HCT116 (cell line): Measurements from ENCODE around the gene WDR93. TPM values are rescaled to one million over a fixed set of nuclear protein-coding genes. Genes with fewer than 3 reads are reported as not detected.

ENCODE experiments used
- ATAC-seq: fragments of 200-7000 bp; cut with Tn5 transposase; 2 replicates; pipeline ENCODE4 v1.9.1; 2020; ENCODE audit warnings: mild to moderate bottlenecking, moderate library complexity
- BruUV-seq: library from RNA; stranded (reverse); fragments of 400-500 nt; replicated peaks from 2 replicates; lab custom pipeline; 2021; lab: Mats Ljungman, UMichigan
- CTCF ChIA-PET: fragments of 300-600 bp; sonication (Branson Sonifier 250); formaldehyde crosslinking; loops from one replicate; lab custom pipeline; 2021; ENCODE audit warnings: antibody characterized with exemption; lab: Charles Lee
- POLR2A ChIA-PET: fragments of 300-600, 350-600 bp; sonication (Branson Sonifier 250); formaldehyde crosslinking; loops from one replicate; lab custom pipeline; 2021; ENCODE audit warnings: antibody characterized with exemption; lab: Charles Lee
- RAD21 ChIA-PET, 2 experiments: fragments of 300-600 bp; sonication (Branson Sonifier 250); formaldehyde crosslinking; loops; one replicate each; lab custom pipeline; 2023; ENCODE audit warnings: low total read pairs in 2 of 2; ENCODE audit not compliant: uncharacterized antibody in 2 of 2, unreplicated experiment in 2 of 2, low non-redundant PET in 1 of 2; lab: Charles Lee
- DNase-seq: peaks from one replicate; pipeline ENCODE4 v3.0.0-alpha.2; 2010; ENCODE audit warnings: low read depth, low spot score
- H2AFZ ChIP-seq: fragments of 200-600 bp; shearing (Covaris generic), sonication (generic); 2 replicates; pipeline ENCODE4 v1.6.1; 2017; ENCODE audit warnings: low read depth, mixed run types, mixed read lengths, antibody characterized with exemption, low read length; ENCODE audit not compliant: poor library complexity, severe bottlenecking
- H3K27ac ChIP-seq: 2 replicates; pipeline ENCODE4 v1.5.1; 2012; ENCODE audit warnings: low read depth, low read length
- H3K27me3 ChIP-seq: fragments of 200-600 bp; sonication (generic); 2 replicates; pipeline ENCODE4 v1.6.1; 2016; ENCODE audit warnings: mixed run types, low read length, mixed read lengths; ENCODE audit not compliant: insufficient read depth
- H3K36me3 ChIP-seq, 2 experiments: fragments of 200-500 bp in 1 of 2; fragments of 200-600 bp in 1 of 2; sonication (Bioruptor generic) in 1 of 2; sonication (generic) in 1 of 2; 2 replicates each; pipeline versions ENCODE4 v1.5.1 to v1.6.1; 2014 to 2016; ENCODE audit warnings: low read length in 2 of 2, inconsistent platforms in 1 of 2, mixed read lengths in 1 of 2, mixed run types in 1 of 2; ENCODE audit not compliant: insufficient read depth in 2 of 2, control insufficient read depth in 1 of 2
- H3K4me1 ChIP-seq, 2 experiments: fragments of 200-600 bp in 1 of 2; sonication (generic) in 1 of 2; 2 replicates each; pipeline versions ENCODE4 v1.5.1 to v1.6.1; 2012 to 2017; ENCODE audit warnings: low read length in 2 of 2, inconsistent platforms in 1 of 2, mild to moderate bottlenecking in 1 of 2, mixed read lengths in 1 of 2, mixed run types in 1 of 2, moderate library complexity in 1 of 2; ENCODE audit not compliant: insufficient read depth in 2 of 2, control insufficient read depth in 1 of 2
- H3K4me2 ChIP-seq: fragments of 200-600 bp; sonication (generic); 2 replicates; pipeline ENCODE4 v1.6.1; 2017; ENCODE audit warnings: mixed run types, low read length, mixed read lengths
- H3K4me3 ChIP-seq, 2 experiments: fragments of 200-600 bp in 1 of 2; sonication (generic) in 1 of 2; replicated peaks in 1 of 2; 2 replicates each; pipeline ENCODE4 v1.5.1; 2011 to 2016; ENCODE audit warnings: low read length in 2 of 2, control low read depth in 1 of 2, low read depth in 1 of 2, mild to moderate bottlenecking in 1 of 2, mixed read lengths in 1 of 2, mixed run types in 1 of 2
- H3K79me2 ChIP-seq: fragments of 200-600 bp; sonication (generic); 2 replicates; pipeline ENCODE4 v1.6.1; 2017; ENCODE audit warnings: mild to moderate bottlenecking, mixed run types, low read length, moderate library complexity, mixed read lengths; ENCODE audit not compliant: insufficient read depth
- H3K9ac ChIP-seq: fragments of 200-600 bp; sonication (generic); 2 replicates; pipeline ENCODE4 v1.6.1; 2016; ENCODE audit warnings: low read length, mixed read lengths
- H3K9me2 ChIP-seq: fragments of 200-600 bp; sonication (generic), shearing (Covaris generic); 2 replicates; pipeline ENCODE4 v1.6.1; 2017; ENCODE audit warnings: mixed run types, mild to moderate bottlenecking, moderate library complexity; ENCODE audit not compliant: insufficient read depth
- H3K9me3 ChIP-seq, 2 experiments: fragments of 200-500 bp in 1 of 2; fragments of 200-600 bp in 1 of 2; sonication (Bioruptor generic) in 1 of 2; sonication (generic) in 1 of 2; 2 replicates each; pipeline ENCODE4 v1.6.1; 2014 to 2017; ENCODE audit warnings: low read length in 2 of 2, mixed read lengths in 2 of 2, inconsistent platforms in 1 of 2, low read depth in 1 of 2, mild to moderate bottlenecking in 1 of 2, mixed run types in 1 of 2, moderate library complexity in 1 of 2; ENCODE audit not compliant: control insufficient read depth in 1 of 2, insufficient read depth in 1 of 2
- H4K20me1 ChIP-seq: fragments of 200-600 bp; sonication (generic), shearing (Covaris generic); 2 replicates; pipeline ENCODE4 v1.6.1; 2017; ENCODE audit warnings: mixed run types, mild to moderate bottlenecking, moderate library complexity; ENCODE audit not compliant: insufficient read depth
- CBX3 ChIP-seq: IDR thresholded peaks from 2 replicates; pipeline ENCODE4 v1.6.1; 2012; ENCODE audit warnings: low read depth
- CEBPB ChIP-seq: IDR thresholded peaks from 2 replicates; pipeline ENCODE4 v1.6.1; 2012; ENCODE audit warnings: low read depth
- EGR1 ChIP-seq: IDR thresholded peaks from 2 replicates; pipeline ENCODE4 v1.6.1; 2012; ENCODE audit warnings: low read depth
- ELF1 ChIP-seq: IDR thresholded peaks from 2 replicates; pipeline ENCODE4 v1.6.1; 2012; ENCODE audit warnings: low read depth, borderline replicate concordance
- EZH2phosphoT487 ChIP-seq: fragments of 200-600 bp; IDR thresholded peaks from 2 replicates; pipeline ENCODE4 v1.6.1; 2018; ENCODE audit warnings: antibody characterized with exemption, borderline replicate concordance
- FOSL1 ChIP-seq: IDR thresholded peaks from 2 replicates; pipeline ENCODE4 v1.6.1; 2012; ENCODE audit warnings: low read depth
- JUND ChIP-seq: IDR thresholded peaks from 2 replicates; pipeline ENCODE4 v1.6.1; 2012
- POLR2AphosphoS5 ChIP-seq: IDR thresholded peaks from 2 replicates; pipeline ENCODE4 v1.6.1; 2011; ENCODE audit warnings: mild to moderate bottlenecking, low read depth, low read length, moderate library complexity
- SIN3A ChIP-seq: IDR thresholded peaks from 2 replicates; pipeline ENCODE4 v1.6.1; 2012; ENCODE audit warnings: low read depth
- SP1 ChIP-seq: IDR thresholded peaks from 2 replicates; pipeline ENCODE4 v1.6.1; 2012; ENCODE audit warnings: low read depth
- YY1 ChIP-seq: IDR thresholded peaks from 2 replicates; pipeline ENCODE4 v1.6.1; 2011; ENCODE audit warnings: low read length, low read depth, moderate library complexity, mild to moderate bottlenecking; ENCODE audit not compliant: insufficient replicate concordance; ENCODE audit errors: extremely low read depth
- intact Hi-C: fragments of 100-400 bp; cut with micrococcal nuclease; formaldehyde crosslinking; loops from 2 replicates; pipeline ENCODE4 v1.10.0; 2022
- total RNA-seq: library from RNA; stranded (reverse); gene quantifications from one replicate; pipeline ENCODE4 v1.2.1, GENCODE V29; 2021; ENCODE audit not compliant: unreplicated experiment
- TF ChIP-seq, protein P1 (sequence below): IDR thresholded peaks from 2 replicates; pipeline ENCODE4 v1.6.1; 2011; ENCODE audit warnings: mild to moderate bottlenecking, low read length, moderate library complexity; ENCODE audit not compliant: insufficient replicate concordance; ENCODE audit errors: extremely low read depth
- TF ChIP-seq, protein P2 (sequence below): IDR thresholded peaks from 2 replicates; pipeline ENCODE4 v1.6.1; 2012

Gene WDR93
- total RNA-seq, 1 experiment from 2014 or later, result 0.42 TPM

DNA sequence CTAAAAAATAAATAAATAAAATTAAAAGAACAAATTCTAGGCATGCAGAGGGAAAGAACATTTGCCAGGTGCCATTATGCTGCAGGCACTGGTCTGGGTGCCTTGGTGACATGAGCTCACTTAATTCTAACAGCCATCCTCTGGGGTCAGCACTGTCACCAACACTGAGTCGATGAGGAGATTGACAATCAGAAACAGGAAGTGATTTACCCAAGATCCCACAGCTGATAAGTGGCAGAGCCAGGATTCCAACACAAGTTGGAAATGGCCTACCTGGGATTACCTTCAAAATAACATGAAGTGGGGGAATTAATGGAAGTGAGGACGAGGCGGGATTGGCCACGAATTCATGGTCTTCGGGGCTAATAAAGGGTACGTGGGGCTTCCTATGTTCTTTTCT, 15.0 kb upstream of the WDR93 start:
- Histone ChIP-seq H3K9me3 (no peaks in the 10 kb centered on the region), H3K4me3 (no peak overlapping the region), H3K9ac (no peak overlapping the region), H3K9me2 (no peaks in the 10 kb centered on the region), H2AFZ (no peak overlapping the region), H3K36me3 (no peaks in the 10 kb centered on the region), H4K20me1 (no peaks in the 10 kb centered on the region), H3K27me3 (no peaks in the 10 kb centered on the region), H3K79me2 (no peaks in the 10 kb centered on the region), H3K4me2 (no peak overlapping the region), H3K4me1 (no peaks in the 10 kb centered on the region), H3K27ac (no peak overlapping the region)
- TF ChIP-seq ELF1 (no peak), EGR1 (no peak), SP1 (no peak), YY1 (no peak), POLR2AphosphoS5 (no peak), FOSL1 (no peak), CBX3 (no peak), EZH2phosphoT487 (no peak), CEBPB (no peak), SIN3A (no peak), JUND (no peak)
- TF ChIP-seq, protein P1, sequence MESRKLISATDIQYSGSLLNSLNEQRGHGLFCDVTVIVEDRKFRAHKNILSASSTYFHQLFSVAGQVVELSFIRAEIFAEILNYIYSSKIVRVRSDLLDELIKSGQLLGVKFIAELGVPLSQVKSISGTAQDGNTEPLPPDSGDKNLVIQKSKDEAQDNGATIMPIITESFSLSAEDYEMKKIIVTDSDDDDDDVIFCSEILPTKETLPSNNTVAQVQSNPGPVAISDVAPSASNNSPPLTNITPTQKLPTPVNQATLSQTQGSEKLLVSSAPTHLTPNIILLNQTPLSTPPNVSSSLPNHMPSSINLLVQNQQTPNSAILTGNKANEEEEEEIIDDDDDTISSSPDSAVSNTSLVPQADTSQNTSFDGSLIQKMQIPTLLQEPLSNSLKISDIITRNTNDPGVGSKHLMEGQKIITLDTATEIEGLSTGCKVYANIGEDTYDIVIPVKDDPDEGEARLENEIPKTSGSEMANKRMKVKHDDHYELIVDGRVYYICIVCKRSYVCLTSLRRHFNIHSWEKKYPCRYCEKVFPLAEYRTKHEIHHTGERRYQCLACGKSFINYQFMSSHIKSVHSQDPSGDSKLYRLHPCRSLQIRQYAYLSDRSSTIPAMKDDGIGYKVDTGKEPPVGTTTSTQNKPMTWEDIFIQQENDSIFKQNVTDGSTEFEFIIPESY, result no peak
- TF ChIP-seq, protein P2, sequence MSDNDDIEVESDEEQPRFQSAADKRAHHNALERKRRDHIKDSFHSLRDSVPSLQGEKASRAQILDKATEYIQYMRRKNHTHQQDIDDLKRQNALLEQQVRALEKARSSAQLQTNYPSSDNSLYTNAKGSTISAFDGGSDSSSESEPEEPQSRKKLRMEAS, result no peak
- BruUV-seq, result no TSS peak
- ChIA-PET POLR2A (no interaction called here), RAD21 (no interaction called here), CTCF (interaction anchor here (0.6 kb wide), 1 partner anchor 145 kb away, joined by 3 read pairs; no protein-coding TSS in a partner anchor)
- no peak for ATAC-seq
- no peak for DNase-seq
- intact Hi-C loops, result no loop called here
